Limb (tissue), 2 donors: Measurements from ENCODE around the gene ANKIB1.

Experiments
- DNase-seq, 2 donors: peaks; one replicate each; pipeline ENCODE4 v3.0.0-alpha.2; 2016; ENCODE audit errors: extremely low spot score in 2 of 2

Gene ANKIB1

GRCh38 chr7:92266415-92267241, 20.9 kb downstream of the ANKIB1 start:
- no peak for DNase-seq

- no peak for DNase-seq
Observed at GRCh38 chr7:92268921-92269320, 23.1 kb downstream of the ANKIB1 start.

- DNase-seq = no peak
Observed at GRCh38 chr7:92275327-92275726, 29.6 kb downstream of the ANKIB1 start.

DNA sequence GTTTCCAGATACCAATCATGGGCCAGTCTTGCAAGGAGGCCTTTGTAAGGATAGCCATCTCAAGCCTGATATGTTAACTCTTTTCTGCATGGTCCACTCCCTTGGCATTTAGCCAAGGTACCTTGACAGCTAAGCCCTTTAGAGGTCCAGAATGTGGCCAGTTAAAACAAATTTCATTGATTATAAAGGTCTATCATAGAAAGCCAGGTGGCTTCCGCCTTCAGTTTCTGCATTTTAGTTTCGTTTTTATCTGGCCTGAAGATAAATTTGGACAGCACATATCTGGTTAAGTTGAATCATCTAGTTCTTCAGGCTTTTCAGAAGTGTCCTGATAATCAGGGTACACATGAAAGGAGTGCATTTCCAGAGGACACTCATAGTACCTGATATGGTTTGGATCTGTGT, 30.7 kb downstream of the ANKIB1 start:
- no peak for DNase-seq

GRCh38 chr7:92279396-92280031, 33.7 kb downstream of the ANKIB1 start:
- DNase-seq = no peak

DNA sequence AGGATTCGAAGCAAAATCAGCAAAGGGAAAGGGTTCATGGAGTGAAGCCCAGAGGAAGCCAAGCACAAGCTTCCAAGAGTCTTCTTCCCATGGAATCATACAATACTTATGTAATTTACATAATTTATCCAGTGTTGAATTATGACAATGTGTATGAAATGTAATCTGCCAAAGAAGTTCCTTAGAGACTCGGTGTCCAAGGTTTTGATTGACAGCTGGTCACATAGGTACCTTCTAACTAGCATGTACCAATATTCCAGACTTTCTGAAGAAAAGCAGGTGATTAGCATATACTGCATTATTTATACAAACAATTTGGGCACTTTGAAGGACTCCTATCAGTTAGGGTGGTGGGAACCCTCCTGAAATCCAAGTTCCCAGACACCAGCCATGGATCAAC, 35.3 kb downstream of the ANKIB1 start:
- no peak for DNase-seq

DNA sequence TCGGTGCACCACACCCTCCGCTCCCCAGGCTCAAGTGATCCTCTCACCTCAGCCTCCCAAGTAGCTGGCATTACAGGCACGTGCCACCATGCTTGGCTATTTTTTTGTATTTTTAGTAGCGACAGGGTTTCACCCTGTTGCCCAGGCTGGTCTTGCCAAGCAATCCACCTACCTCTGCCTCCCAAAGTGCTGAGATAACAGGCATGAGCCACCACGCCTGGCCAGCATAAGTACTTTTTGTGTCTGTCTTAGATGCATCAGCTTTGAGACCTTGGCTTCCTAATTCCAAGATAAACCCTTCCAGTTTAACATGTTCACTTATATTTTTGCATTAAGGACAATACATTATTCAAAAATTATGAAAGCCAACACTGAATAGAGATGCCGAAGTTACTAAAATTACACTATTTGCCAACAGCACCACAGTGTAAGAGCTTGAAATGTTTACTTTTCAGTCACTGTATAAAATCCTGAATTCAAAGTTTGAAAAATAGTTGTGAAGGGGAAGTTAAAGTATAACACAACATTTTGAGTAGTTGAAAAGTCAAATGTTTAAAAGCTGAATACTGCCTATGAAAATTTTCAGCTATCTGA, 36.5 kb downstream of the ANKIB1 start:
- no peak for DNase-seq

GRCh38 chr7:92282930-92283329, 37.2 kb downstream of the ANKIB1 start:
- DNase-seq = peak in 1 of 2 donors; percentile 19

DNA sequence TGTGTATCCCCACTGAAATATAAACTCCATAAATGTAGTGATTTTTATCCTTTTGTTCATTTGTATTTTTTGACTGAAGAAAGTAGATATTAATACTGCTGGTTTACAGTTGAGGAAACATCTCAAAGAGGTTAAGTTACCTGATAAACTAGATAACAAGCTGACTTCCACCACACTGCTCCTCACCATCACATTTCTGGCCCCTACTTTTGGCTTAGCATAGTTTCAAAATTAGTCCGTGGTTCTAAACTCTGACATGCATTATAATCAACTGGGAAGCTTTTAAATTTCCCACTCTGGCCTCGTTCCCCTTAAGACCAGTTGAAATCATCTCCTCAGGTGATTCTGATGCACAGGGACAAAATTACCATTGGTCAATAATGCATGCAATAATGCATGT, 43.5 kb downstream of the ANKIB1 start:
- no peak for DNase-seq

GRCh38 chr7:92292981-92293380, 47.2 kb downstream of the ANKIB1 start:
- DNase-seq = no peak

DNA sequence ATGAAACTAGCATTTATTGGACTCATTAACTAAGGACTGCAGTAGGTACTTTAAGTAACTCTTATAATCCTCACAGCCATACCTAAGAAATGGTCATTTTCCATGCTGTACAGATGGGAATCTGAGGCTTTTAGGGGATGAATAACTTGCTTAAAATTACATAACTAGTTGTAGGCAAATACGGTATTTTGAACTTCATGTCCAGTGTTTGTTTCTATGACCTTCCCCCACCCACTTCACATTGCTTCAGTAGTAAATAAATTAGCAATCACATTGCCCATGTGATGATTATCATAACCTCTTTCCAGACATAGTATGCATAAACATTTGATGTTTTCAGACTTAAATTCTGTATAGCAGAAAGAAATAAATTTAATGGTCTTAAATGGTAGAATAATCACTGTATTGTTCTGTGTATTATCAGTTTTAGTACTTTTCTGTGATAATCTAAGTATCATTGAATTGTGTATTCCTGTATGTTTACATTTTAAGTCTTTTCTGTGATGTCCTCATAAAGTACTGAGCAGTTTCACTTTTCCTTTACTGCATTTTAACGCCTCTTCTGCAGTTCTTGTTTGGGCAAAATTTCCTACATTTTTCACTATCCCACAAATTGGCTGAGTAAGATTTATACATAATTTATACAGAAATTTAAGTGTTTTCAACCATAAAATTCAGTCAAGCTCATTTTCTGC, 48.3 kb downstream of the ANKIB1 start:
- DNase-seq = no peak

DNA sequence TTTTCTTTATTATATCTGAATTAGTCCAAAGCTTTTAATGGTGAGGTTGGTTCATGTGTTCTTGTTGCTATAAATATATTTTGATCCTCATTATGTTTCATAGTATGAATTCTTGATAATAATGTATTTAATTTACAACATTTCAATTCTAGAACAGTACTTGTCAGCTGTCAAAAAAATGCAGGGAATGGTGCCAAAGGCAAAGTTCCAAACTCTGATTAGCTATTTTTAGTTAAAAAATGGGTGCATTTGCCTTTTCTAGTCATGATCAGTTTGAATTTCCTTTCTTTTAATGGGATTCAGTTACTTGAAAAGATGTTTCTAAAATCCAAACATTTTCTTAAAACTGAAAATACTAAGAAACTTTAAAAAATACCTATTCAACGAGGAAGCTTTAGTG, 49.6 kb downstream of the ANKIB1 start:
- DNase-seq = no peak

DNA sequence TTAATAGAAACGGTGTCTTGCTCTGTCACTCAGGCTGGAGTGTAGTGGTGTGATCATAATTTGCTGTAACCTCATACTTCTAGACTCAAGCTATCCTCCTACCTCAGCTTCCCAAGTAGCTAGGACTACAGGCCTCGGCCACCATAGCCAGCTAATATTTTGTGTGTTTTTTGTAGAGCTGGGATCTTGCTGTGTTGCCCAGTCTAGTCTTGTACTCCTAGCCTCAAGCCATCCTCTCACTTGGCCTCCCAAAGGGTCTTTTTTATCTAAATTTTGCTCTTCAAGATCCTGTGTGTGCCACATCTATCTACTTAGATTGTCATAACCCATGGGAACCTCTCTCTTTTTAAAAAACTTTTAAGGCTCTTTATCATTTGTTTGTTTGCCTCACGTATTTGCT, 50.5 kb downstream of the ANKIB1 start:
- DNase-seq = no peak

DNA sequence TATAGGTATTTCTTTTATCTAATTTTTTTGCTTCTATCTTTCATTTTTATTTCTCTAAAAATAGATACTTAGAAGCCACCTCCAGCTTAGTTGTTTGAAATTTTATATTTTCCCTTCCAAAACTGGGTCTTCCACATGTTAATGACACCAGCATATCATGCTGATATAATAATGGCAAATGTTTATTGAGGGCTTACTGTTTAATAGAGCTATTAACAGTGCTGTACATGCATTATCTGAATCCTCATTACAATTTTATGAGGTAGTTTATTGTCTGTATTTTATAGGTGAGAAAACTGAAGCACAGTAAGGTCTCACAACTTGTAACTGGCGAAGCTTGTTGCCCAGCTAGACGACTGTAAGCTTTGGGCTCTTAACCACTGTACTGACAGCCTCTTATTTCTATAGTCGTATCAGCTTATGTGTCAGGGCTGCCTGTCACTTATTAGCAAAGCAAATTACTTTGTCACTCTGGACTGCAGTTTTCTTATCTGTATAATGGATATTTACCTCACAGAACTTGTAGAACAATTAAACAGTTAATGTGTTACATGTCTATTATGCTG, 51.2 kb downstream of the ANKIB1 start:
- DNase-seq = no peak

GRCh38 chr7:92297736-92298135, 52.0 kb downstream of the ANKIB1 start:
- DNase-seq = no peak

GRCh38 chr7:92303761-92304160, 58.0 kb downstream of the ANKIB1 start:
- DNase-seq = no peak

DNA sequence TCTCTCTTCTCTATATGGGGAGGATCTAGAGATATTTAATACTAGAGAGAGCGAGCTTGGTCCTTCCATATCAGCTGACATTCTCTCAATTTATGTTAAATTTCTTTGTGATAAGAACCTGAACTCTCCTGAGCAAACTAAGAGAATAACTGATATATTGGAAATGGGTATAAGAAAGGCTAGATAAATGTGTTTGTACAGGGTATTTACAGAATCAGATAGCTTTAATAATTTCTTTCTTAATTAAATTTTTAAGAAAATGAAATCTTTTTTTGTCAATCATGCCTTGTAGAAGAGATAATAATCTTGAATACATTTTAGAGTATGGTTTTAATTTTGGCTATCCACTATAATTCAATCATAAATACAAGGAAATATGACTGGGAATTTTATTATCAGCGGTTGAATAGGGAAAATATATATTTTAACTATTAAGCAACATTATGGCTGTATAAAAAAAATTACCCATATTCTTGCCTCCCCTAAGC, 58.7 kb downstream of the ANKIB1 start:
- DNase-seq = no peak

DNA sequence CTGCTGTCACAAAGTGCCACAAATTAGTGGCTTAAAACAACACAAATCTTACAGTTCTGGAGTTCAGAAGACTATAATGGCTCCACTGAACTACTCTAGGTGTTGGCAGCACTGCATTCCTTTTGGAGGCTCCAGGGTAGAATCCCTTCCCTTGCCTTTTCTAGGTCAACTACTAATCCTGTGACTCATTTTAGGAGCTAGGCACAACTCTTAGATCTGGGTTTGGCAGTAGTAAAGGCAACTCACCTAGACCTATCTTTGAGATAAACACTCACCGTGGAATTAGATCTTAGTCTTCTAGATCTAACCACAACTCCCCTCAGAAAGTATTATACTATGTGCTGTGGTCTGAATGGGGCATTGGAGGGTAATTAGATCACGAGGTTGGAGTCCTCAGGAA, 60.4 kb downstream of the ANKIB1 start:
- DNase-seq = no peak

- DNase-seq = no peak
Observed at GRCh38 chr7:92313055-92313454, 67.3 kb downstream of the ANKIB1 start.

DNA sequence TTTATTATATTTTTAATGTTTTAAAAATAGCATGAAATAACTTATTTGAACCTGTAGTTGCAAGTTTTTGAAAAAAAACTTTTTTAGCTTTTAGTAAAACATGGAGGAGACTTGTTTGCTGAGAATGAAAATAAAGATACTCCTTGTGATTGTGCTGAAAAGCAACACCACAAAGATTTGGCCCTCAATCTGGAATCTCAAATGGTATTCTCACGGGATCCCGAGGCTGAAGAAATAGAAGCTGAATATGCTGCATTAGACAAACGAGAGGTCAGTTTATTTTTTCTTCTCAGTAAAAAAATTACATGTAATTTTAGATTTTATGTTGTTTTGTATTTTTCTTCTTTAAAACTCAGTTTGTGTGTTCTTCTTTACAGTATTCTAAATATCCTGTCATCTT, 73.5 kb downstream of the ANKIB1 start:
- DNase-seq = no peak

DNA sequence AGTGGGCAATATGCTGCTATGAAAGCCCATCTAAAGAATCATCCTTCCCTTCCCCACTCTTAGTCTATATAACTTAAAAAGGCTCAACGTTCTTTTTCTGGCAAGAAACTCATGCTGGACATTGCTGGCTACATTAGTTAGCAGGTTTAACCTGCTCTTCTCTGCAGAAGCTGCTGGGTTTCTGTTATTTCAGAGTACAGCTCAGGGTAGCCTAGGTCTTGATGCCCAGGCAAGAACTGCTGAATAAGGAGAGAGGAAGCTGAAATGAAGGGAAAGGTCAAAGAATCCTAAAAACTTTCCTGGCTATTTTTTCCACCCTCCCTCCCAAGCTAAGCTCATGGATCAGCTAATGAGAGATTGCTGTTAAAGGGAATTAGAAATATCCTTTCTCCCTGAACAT, 79.4 kb downstream of the ANKIB1 start:
- no peak for DNase-seq

GRCh38 chr7:92325858-92326257, 80.1 kb downstream of the ANKIB1 start:
- no peak for DNase-seq
